Hematopoietic multipotent progenitor cell treated with erythropoietin and hydrocortisone succinate and interleukin-3 and kit ligand, for 8 days (in vitro differentiated cells): ENCODE measurements around the gene ERC1.

Experiments
- DNase-seq: peaks from one replicate; pipeline ENCODE4 v3.0.0-alpha.2; 2015

ERC1 gene

DNA sequence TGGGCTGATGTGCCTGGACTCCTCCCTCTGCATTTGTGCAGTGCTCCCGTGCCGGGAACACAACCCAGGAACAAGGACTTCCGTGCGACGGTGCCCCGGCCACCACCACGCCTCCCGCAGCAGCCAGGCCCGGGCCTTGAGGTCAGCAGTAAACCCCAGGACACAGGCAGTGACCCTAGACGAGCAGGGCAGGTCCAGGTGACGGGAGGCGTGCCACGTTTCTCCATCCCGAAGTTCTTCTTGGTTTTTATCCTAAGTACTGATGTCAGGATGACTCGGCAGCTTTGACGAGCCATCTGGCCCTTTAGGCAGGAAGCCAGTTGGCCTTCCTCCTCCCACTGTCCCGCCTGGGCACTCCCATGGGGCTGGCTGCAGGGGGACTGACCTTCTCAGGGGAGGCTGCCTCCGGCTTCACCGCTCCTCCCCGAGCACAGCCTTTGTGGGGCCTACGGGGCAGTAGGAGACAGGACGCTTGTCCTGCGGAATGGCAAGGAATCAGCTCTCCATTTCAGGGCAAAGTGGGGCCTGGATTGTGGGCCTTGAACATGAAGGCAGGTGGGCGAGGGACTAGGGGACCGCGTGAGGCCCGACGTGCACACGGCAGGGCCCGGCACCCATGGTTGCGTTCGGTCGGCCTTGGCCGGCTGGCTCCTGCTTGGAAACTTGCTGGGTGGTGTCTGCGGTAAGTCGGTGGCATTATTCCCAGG lies 509.2 kb downstream of the ERC1 start:
- DNase-seq, result peak; percentile 38

GRCh38 chr12:1501001-1501400 lies 510.0 kb downstream of the ERC1 start:
- DNase-seq, result no peak

DNA sequence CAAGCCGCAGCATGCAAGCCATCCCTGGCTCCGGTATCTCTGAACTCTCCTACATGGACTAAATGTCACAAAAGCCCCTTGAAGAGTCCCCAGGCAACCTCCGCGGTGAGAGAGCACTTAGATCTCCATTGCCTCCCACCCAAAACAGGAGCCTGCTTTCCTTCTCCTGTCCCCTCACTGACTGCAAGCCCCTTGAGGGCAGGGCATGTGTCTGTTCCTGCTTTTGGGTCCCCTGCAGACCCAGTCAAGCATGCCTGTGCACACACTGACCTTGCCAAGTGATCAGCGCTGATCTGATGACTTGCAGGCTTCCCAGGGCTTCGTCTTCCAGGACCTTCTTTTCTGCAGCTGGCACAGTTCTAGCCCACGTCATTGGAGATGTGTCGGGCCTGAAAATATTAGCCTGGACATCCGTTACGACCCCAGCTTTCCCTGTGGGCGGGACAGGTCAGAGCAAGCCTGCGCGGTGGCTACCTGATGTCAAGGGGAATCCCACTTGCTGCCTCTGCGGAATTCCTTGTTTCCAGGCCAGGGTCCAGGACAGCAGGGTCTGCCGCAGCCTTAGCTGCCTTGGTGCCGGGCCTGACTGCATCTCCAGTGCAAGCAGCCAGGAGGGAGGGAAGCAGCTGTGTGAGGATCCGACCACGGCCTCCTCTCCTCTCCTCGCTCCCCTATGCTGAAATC lies 510.8 kb downstream of the ERC1 start:
- no peak for DNase-seq

GRCh38 chr12:1502379-1502720 lies 511.3 kb downstream of the ERC1 start:
- no peak for DNase-seq

DNA sequence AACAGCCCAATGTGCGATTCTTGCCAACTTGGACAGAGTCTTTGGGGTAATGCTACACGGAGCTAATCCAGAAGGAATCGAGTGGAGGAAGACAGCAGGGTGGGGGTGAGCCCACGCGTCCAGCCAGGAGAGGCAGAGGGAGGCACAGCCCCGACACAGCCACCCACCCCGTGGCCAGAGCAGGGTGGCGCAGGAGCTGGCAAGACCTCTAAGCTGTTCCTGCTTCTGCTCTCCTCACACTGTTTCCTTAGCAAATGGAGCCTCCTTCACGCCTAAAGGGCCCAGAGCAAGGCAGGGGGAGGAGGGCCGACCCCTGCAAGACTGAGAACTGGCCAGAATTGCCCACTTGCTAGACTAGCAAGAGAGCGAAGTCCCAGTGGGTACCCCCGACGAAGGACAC lies 511.8 kb downstream of the ERC1 start:
- no peak for DNase-seq

DNA sequence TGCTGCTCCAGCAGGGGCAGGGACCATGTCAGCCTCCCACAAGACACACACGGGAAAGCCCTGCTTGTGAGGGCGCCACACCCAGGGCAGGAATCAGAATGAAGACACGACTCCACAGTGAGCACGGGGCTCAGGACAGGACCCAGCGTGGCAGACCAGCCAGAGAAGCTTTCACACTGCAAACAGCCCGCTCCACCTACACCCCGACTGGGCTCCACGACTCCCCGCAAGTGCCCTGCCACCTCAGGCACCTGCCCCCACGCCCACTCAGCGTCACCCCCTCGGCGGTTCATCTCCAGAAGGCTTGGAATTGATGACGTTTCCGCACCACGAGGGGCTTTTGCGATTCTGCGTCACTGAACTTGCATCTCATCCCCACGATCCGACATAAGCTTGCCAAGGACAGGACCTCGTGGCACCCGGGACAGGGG lies 512.3 kb downstream of the ERC1 start:
- DNase-seq, result no peak

GRCh38 chr12:1504304-1504894 lies 513.4 kb downstream of the ERC1 start:
- no peak for DNase-seq

GRCh38 chr12:1504895-1505311 lies 513.9 kb downstream of the ERC1 start:
- no peak for DNase-seq

GRCh38 chr12:1505576-1505975 lies 514.6 kb downstream of the ERC1 start:
- no peak for DNase-seq

DNA sequence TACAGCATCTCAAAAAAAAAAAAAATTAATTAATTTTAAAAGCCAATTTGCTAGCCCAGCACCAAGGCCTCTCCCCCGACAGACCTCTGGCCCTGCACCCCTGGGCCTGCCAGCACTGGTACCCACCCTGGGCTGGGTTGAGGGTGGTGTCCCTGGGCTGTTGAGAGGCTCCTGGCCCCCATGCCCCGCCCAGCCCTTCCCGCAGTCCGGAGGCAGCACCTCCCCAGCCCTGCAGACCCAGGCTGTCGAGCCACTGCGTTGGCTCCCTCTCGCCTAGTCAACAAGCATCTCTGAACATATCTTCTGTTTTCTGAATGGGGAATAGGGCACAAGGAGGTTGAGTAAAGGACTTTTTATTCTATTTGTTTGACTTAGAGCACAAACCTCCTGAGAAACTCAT lies 516.3 kb downstream of the ERC1 start:
- no peak for DNase-seq

DNA sequence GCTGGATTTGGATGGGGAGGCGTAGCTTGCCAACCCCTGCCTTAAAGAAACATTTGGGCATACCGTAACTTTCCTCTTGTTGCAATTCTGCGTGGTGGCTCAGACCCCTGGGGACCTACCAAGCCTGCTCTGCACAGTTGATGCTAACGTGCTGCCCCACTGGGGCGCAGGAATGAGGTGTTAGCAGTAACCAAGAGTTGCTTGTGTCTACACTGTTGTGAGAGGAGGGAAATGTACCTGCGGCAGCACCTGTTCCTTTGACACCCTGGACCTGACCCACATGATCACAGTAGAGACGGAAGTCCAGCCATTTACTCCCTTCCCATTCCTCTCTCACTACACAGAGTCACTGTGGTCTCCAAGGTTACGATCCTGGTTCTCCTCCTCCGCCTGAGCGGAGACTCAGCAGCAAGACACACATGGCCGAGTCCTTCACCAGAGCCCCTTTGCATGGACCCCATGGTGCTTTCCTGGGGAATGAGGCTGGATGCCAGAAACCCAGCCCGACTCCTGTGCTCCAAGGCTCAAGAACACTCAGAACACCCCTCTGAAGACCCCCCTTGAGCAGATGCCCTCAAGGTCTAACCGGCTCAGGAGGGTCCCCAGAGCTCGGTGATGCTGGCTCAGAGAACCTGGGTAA lies 518.5 kb downstream of the ERC1 start:
- no peak for DNase-seq

- no peak for DNase-seq
Measured at GRCh38 chr12:1510056-1510812, 519.2 kb downstream of the ERC1 start.

GRCh38 chr12:1515010-1515409 lies 524.0 kb downstream of the ERC1 start:
- no peak for DNase-seq

DNA sequence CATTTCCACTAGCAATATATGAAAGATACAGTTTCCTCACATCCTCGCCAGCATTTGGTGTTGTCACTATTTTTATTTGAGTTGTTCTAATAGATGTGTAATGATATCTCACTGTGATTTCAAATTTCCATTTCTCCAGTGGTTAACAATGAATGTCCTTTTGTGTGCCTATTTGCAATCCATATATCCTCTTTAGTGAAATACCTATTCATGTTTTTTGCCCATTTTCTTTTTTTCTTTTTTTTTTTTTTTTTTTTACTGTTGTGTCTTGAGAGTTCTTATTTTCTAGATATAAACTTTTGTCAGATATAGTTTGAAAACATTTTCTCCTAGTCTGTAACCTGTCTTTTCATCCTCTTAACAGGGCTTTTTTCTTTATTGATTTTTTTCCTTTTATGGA lies 524.4 kb downstream of the ERC1 start:
- DNase-seq, result no peak

DNA sequence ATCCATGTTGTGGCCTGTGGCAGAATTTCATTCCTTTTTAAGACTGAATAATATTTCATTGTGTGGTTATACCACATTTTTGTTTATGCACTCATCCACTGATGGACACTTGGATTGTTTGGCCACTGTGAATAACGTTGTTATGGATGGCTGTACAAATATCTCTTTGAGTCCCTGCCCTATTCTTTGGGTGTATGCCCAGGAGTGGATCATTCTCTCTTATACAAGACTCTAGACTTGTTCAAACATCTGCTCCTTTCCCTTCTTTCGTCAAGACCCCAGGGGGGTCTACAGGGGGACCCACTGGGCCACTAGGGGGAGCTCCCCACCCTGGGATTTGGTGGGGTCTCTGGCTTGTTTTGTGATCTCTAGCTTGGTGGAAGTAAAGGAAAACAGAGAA lies 526.0 kb downstream of the ERC1 start:
- no peak for DNase-seq

DNA sequence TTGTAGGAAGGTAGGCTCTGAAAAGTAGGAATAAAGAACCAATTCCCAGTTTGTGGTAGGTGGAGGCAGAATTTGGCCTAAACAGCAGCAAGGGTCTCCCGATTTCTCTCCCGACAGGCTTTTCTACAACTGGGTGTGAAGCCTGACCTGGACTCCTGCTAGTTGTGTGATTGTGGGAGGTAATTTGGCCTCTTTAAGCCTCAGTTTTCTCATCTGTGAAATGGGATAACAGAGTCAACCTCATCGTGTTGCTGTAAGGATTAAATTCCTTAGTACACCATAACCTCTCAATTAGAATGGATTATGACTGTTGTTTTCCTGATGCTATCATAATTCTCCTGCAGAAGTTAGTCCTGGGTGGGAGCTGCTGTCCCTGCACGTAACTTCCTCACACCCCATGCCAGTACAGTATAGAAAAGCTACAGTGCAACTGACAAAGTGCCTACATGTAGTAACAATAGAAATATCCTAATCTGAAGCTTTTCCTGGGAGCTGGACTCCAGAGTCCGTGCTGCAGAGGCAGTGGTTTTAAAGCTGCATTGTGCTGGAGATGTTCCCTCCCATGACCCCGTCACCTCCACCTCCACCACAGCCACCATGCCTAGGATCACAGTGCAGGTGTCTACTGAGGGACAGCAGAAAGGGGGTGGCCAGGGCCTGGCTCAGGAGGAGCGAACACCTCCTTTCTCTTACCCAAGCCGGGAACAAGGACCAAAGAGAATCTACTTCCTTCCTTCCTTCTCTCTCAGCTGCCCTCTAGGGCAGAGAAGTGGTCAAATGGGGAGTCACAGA lies 526.9 kb downstream of the ERC1 start:
- DNase-seq, result no peak

DNA sequence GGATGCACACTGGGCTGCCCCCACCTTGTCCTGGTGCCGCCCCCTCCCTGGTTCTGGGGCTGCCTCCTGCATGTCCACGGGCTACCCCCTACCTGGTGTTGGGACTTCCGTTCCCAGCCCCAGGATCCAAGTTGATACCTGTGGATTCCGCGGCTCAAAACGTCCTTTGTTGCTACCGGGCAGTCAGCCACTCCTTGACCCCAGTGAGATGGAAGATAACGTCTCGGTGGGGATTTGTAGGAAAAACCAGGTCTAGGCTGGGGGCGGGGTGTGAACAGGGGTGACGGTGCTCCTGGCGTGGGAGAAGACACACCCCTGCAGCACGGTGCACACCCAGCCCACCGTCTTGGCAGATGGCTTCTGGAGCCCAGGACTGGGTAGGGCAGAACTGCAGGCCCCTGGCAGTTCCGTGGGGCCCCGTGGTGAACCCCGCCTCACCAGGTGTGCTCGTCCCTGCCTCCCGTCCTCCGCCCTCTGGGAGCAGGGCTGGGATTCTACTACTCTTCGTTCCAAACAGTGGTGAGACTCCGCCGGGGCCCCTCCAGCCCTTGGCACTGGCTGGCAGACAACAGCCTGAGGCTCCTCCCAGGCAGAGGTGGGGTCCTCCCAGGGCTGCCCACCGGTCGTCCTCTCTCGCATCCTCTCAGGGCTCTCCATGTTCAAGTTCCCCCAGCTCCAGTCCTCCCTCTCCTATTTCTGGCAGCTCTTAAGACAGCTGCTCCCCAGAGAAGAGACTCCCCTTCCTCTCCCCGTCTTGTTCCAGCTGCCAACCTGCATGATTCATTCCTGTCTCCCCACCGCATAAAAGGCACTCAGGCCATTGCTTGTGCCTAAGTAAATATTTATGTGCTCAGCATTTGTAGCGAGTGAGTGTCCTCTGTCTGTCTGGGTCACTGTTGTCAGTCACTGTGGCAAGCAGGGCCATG lies 527.8 kb downstream of the ERC1 start:
- DNase-seq, result no peak

DNA sequence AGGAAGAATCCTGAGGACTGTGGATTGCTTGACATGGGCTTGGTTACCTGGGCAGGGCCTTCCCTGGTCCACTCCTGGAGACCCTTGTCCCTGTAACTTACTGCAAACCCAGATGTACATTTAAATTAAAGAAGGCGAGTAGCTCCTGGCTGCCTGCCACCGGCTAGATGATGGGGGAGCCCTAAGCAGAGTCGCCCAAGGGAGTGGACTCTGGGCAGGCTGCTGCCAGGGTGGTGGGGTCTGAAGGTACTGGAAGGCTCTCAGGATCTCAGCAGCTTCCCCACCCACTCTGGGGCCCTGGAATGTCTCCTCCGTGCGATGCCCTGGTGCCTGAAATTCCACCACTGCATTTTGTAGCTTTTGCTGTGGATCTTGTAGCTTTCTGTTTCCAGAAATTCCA lies 528.6 kb downstream of the ERC1 start:
- DNase-seq, result no peak

DNA sequence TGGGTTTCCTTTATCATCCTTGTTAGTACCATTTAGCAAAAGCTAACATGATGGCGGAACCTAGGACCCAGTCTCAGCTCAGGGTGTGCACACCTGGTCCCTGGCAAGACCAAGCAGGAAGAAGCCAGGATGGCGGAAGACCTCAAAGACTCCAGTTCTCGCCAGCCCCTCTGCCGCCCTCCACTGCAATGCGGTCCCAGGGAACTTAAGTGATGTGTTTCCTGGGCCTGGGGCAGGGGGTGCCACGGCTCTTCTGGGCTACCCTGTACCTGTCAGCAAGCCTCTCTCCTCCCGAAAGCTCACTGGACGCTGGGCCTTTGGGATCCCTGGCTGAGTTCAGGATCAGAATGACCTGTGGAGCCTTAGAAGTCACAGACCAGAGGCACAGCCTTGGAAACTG lies 532.0 kb downstream of the ERC1 start:
- no peak for DNase-seq

DNA sequence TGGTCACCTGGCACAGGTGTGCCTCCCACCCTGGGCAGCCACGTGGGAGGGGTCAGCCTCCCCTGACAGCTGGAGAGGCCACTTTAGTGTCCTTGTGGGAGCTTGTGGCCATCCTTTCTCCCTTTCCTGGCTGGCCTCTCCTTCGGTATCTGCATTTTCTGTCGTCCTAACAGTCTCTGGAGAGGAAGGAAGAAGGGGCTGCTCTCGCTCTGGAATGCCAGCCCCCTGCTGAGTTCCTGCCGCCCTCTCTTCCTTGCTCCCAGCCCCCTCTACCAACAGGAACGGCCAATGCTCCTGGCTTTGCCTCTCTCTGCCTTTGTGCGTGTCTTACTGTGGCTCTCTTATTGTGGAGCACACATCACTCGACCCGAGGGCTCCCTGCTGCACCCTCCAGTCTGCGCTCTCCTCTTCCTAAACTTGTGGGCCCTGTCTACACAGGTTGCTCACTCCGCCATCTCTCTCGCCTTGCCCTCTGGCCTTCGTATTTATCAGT lies 532.6 kb downstream of the ERC1 start:
- no peak for DNase-seq

DNA sequence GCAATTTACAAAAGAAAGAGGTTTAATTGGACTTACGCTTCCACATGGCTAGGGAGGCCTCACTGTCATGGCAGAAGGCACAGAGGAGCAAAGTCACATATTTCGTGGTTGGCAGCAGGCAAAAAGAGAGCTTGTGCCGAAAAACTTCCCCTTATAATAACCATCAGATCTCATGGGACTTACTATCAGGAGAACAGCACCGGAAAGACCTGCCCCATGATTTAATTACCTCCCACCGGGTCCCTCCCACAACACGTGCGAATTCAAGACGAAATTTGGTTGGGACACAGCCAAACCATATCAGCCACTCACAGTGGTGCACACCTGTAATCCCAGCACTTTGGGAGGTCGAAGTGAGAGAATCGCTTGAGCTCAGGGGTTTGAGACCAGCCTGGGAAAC lies 534.8 kb downstream of the ERC1 start:
- no peak for DNase-seq
